HepG2 (cell line): Measurements from ENCODE around the gene ACTN1. TPM values are rescaled to one million over a fixed set of nuclear protein-coding genes. Genes with fewer than 3 reads are reported as not detected.
A peak's percentile ranks its signal among the peaks of the same experiment; 100 is the strongest.

Experiments used
- HDAC1 ChIP-seq: sonication (generic); formaldehyde crosslinking; IDR thresholded peaks from 2 replicates; pipeline ENCODE4 v1.5.1; 2020; ENCODE audit warnings: mild to moderate bottlenecking, missing genetic modification reagents
- RAD21 ChIP-seq: fragments of 450-650 bp; formaldehyde crosslinking; IDR thresholded peaks from 2 replicates; pipeline ENCODE4 v1.5.0; 2020; ENCODE audit warnings: mild to moderate bottlenecking
- SOX6 ChIP-seq, 2 experiments: fragments of 450-650 bp in 1 of 2; sonication (generic) in 1 of 2; formaldehyde crosslinking in 1 of 2; IDR thresholded peaks; 2 replicates each; pipeline versions ENCODE4 v1.4.0 to v1.6.1; 2017 to 2020; ENCODE audit warnings: antibody characterized with exemption in 1 of 2, mild to moderate bottlenecking in 1 of 2, missing genetic modification reagents in 1 of 2
- TAF1 ChIP-seq: sonication (generic); formaldehyde crosslinking; IDR thresholded peaks from 2 replicates; pipeline ENCODE4 v1.4.0; 2020; ENCODE audit warnings: missing genetic modification reagents
- TEAD3 ChIP-seq: optimal IDR thresholded peaks from 2 replicates; pipeline ENCODE3; 2016; ENCODE audit warnings: borderline replicate concordance
- ZBTB3 ChIP-seq: sonication (generic); formaldehyde crosslinking; IDR thresholded peaks from 2 replicates; pipeline ENCODE4 v1.4.0; 2020; ENCODE audit warnings: low read depth, mild to moderate bottlenecking, moderate library complexity, missing genetic modification reagents, borderline replicate concordance
- ZNF572 ChIP-seq: sonication (generic); formaldehyde crosslinking; IDR thresholded peaks from 2 replicates; pipeline ENCODE4 v1.5.1; 2020; ENCODE audit warnings: mild to moderate bottlenecking, missing genetic modification reagents
- ZNF768 ChIP-seq: sonication (generic); formaldehyde crosslinking; IDR thresholded peaks from 2 replicates; pipeline ENCODE4 v1.4.0; 2020; ENCODE audit warnings: missing genetic modification reagents
- polyA plus RNA-seq, 8 experiments: library from polyadenylated mRNA; depleted of rRNA in 3 of 8; stranded (reverse) in 7 of 8; unstranded in 1 of 8; fragments of >200 nt; fragmentation: Illumina TruSeq in 4 of 8; extraction: Trizol in 4 of 8; gene quantifications; 2 replicates each; pipeline versions ENCODE4 v1.2.1 to v1.2.3, GENCODE V29; 2011 to 2016; ENCODE audit warnings: low read depth in 4 of 8, missing spikeins in 1 of 8, mixed read lengths in 1 of 8; ENCODE audit not compliant: insufficient read depth in 1 of 8
- total RNA-seq, 5 experiments: library from RNA; depleted of rRNA; stranded (reverse); fragments of >200 nt; fragmentation: Illumina TruSeq; extraction: Trizol; gene quantifications; 2 replicates each; pipeline ENCODE4 v1.2.3, GENCODE V29; 2016; ENCODE audit warnings: low read depth in 1 of 5
- TF ChIP-seq, protein P1 (sequence below): sonication (generic); formaldehyde crosslinking; IDR thresholded peaks from 2 replicates; pipeline ENCODE4; 2020; ENCODE audit warnings: missing genetic modification reagents, mild to moderate bottlenecking, borderline replicate concordance
- TF ChIP-seq, protein P2 (sequence below), 2 experiments: sonication (generic) in 1 of 2; formaldehyde crosslinking in 1 of 2; IDR thresholded peaks; 2 replicates each; pipeline versions ENCODE4 v1.5.1 to v1.6.1; 2011 to 2020; ENCODE audit warnings: borderline replicate concordance in 1 of 2, low read depth in 1 of 2, low read length in 1 of 2, mild to moderate bottlenecking in 1 of 2, missing genetic modification reagents in 1 of 2, moderate library complexity in 1 of 2
- TF ChIP-seq, protein P3 (sequence below): sonication (generic); formaldehyde crosslinking; IDR thresholded peaks from 2 replicates; pipeline ENCODE4 v1.5.1; 2020; ENCODE audit warnings: missing genetic modification reagents, mild to moderate bottlenecking, borderline replicate concordance

The ACTN1 gene
- total and polyA plus RNA-seq, 2 of the 13 experiments (the other 11 are each of a cell fraction or from before 2014, with no cell fraction given), result 58.6 to 162 TPM

DNA sequence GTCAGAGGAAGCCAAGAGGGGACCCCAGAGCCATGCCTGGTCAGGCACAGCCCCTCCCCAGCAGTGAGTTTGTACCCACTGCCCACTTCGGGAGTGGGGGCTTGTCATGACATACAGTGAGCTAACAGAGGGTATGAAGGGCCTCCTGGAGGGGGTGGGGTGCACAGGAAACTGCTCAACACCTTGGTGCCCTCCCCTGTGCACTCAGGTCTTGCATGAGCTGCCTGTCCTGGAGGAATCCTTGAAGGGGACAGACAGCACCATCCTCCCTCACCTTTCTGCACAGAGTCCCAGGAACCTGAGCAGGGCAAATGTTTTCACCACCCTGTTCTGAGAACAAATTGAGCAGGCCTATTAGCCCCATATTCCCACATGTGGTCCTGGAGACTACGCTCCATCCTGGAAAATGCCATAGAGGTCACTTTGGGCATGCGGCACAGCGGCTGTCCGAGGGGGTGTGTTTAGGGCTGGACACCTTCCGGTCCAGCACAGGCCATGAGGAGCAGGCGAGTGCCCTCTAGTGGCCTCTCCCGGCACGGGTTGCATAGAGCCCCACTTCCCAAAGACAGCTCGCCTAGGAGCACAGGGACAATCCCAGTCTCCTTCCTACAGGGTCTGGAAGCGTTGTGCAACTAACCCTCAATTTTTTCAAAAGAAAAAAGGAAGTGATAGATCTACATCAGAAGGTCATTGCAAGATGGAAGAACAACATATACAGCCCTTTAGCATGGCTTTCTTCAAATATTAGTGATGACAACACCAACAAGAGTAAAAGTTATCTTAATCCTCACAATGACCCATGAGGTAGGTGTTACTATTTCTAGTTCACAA is 154.4 kb downstream of the ACTN1 start (continued):
- TF ChIP-seq, protein P1, sequence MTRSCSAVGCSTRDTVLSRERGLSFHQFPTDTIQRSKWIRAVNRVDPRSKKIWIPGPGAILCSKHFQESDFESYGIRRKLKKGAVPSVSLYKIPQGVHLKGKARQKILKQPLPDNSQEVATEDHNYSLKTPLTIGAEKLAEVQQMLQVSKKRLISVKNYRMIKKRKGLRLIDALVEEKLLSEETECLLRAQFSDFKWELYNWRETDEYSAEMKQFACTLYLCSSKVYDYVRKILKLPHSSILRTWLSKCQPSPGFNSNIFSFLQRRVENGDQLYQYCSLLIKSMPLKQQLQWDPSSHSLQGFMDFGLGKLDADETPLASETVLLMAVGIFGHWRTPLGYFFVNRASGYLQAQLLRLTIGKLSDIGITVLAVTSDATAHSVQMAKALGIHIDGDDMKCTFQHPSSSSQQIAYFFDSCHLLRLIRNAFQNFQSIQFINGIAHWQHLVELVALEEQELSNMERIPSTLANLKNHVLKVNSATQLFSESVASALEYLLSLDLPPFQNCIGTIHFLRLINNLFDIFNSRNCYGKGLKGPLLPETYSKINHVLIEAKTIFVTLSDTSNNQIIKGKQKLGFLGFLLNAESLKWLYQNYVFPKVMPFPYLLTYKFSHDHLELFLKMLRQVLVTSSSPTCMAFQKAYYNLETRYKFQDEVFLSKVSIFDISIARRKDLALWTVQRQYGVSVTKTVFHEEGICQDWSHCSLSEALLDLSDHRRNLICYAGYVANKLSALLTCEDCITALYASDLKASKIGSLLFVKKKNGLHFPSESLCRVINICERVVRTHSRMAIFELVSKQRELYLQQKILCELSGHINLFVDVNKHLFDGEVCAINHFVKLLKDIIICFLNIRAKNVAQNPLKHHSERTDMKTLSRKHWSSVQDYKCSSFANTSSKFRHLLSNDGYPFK (CRISPR knock-in tag), result peak; percentile 85; the same call in 1 of the 2 replicates
- TF ChIP-seq HDAC1 (CRISPR knock-in tag) (peak; percentile 62), ZNF768 (peak; percentile 56; the same call in 1 of the 2 replicates), ZNF572 (CRISPR knock-in tag) (peak; percentile 42; the same call in 1 of the 2 replicates), TEAD3 (CRISPR knock-in tag) (peak; percentile 87), TAF1 (CRISPR knock-in tag) (peak; percentile 73), SOX6 (IDR thresholded peaks at IDR 0.05) (no peak), SOX6 (CRISPR knock-in tag; IDR thresholded peaks at IDR 0.05) (peak; percentile 69), RAD21 (CRISPR knock-in tag) (peak; percentile 88), ZBTB3 (CRISPR knock-in tag) (no peak)
- TF ChIP-seq, protein P2, sequence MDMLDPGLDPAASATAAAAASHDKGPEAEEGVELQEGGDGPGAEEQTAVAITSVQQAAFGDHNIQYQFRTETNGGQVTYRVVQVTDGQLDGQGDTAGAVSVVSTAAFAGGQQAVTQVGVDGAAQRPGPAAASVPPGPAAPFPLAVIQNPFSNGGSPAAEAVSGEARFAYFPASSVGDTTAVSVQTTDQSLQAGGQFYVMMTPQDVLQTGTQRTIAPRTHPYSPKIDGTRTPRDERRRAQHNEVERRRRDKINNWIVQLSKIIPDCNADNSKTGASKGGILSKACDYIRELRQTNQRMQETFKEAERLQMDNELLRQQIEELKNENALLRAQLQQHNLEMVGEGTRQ (IDR thresholded peaks at IDR 0.05; ENCODE audit: low read depth, low read length), result no peak
- TF ChIP-seq, protein P2 (CRISPR knock-in tag; IDR thresholded peaks at IDR 0.05; ENCODE audit: borderline replicate concordance), result no peak; the same call in 1 of the 2 replicates
- TF ChIP-seq, protein P3, sequence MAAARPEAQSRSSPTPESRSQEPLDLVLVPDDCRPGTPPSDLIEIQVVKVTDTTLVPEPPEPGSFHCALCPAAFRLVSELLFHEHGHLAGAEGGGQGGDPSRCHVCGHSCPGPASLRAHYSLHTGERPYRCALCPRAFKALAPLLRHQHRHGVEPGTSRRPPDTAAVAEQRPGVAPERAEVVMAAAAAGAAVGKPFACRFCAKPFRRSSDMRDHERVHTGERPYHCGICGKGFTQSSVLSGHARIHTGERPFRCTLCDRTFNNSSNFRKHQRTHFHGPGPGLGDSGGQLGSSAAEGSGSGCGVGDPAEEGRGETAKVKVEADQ (CRISPR knock-in tag), result peak; percentile 10; the same call in 1 of the 2 replicates
